Peyer's patch (tissue), 4 donors: ENCODE data around the gene KCNJ9.
"Not testable (repeated sequence)": the region's sequence is repeated elsewhere in the genome, so short reads cannot be mapped to it uniquely, and the experiment has no call there.

Experiments used
- CTCF ChIP-seq, 6 experiments: fragments of 450-650 bp in 4 of 6; fragments of 200-600 bp in 2 of 6; sonication (generic) in 1 of 6; IDR thresholded peaks; one replicate each; pipeline ENCODE4 v1.5.1; 2017 to 2019; ENCODE audit warnings: antibody characterized with exemption in 6 of 6, mild to moderate bottlenecking in 3 of 6, moderate library complexity in 1 of 6
- POLR2A ChIP-seq, 2 donors: fragments of 450-650 bp; IDR thresholded peaks; one replicate each; pipeline ENCODE4 v1.5.1; 2017; ENCODE audit warnings: antibody characterized with exemption in 2 of 2, mild to moderate bottlenecking in 2 of 2, moderate library complexity in 2 of 2

GRCh38 chr1:160111462-160111861 is 30.1 kb downstream of the KCNJ9 start:
- not testable (repeated sequence) for TF ChIP-seq CTCF, POLR2A (IDR thresholded peaks at IDR 0.05)
